Measurements from ENCODE around the gene DNAJA1. TPM values are rescaled to one million over a fixed set of nuclear protein-coding genes. Genes with fewer than 3 reads are reported as not detected.

DNAJA1 gene
- polyA plus RNA-seq, 1 donor (not counting 4 experiments of a cell fraction or from before 2014, with no cell fraction given) = 169 TPM

- dilution Hi-C loops (cut with MboI; ENCODE audit: extremely low pct_ligation_motif_present, low sequenced_read_pairs) = no loop called here
- TF ChIP-seq CTCF (optimal IDR thresholded peaks at IDR 0.05 in 1 of 3, IDR thresholded peaks at IDR 0.05 in 1 of 3, conservative IDR thresholded peaks at IDR 0.05 in 1 of 3; ENCODE audit: extremely low read depth in 1 of 3, insufficient read depth in 2 of 3, low read length in 3 of 3) (no peak), EZH2 (IDR thresholded peaks at IDR 0.05; ENCODE audit: low read length) (no peak)
- no peak overlapping the region for H3K4me3 ChIP-seq (ENCODE audit: control insufficient read depth in 2 of 3, extremely low read depth in 1 of 3, insufficient read depth in 2 of 3, low read depth in 1 of 3, low read length in 3 of 3)
- no peaks in the 10 kb centered on the region for H4K20me1 ChIP-seq (ENCODE audit: control insufficient read depth, extremely low read depth, insufficient read depth, low read length)
- DNase-seq (ENCODE audit: low read depth, low spot score) (no peak), FAIRE-seq (no peak)
- no peaks in the 10 kb centered on the region for H3K4me1 ChIP-seq (ENCODE audit: control insufficient read depth, extremely low read depth, insufficient read depth, low read length)
- peaks cover 0 to 3% of the 10 kb centered on the region in 2 experiments for H3K36me3 ChIP-seq (ENCODE audit: control insufficient read depth in 2 of 2, extremely low read depth in 1 of 2, insufficient read depth in 2 of 2, low read length in 2 of 2)
- no peaks in the 10 kb centered on the region for H3K9me1 ChIP-seq (ENCODE audit: control insufficient read depth, extremely low read depth, insufficient read depth, low read length)
- H3K27me3 ChIP-seq (ENCODE audit: control insufficient read depth, extremely low read depth, insufficient read depth, low read length) = no peaks in the 10 kb centered on the region
- no peaks in the 10 kb centered on the region for H3K9me3 ChIP-seq (ENCODE audit: control insufficient read depth, low read depth, low read length)
- H3K9ac ChIP-seq (ENCODE audit: control insufficient read depth, extremely low read depth, insufficient read depth, low read length) = no peak overlapping the region
- no peak overlapping the region for H3K4me2 ChIP-seq (ENCODE audit: control insufficient read depth, extremely low read depth, insufficient read depth, low read depth, low read length)
- H3K27ac ChIP-seq (ENCODE audit: control insufficient read depth, insufficient read depth, low read length) = no peak overlapping the region
- H2AFZ ChIP-seq (ENCODE audit: control insufficient read depth, low read length) = no peak overlapping the region
- H3K79me2 ChIP-seq (ENCODE audit: control insufficient read depth, insufficient read depth, low read length) = peaks cover 30% of the 10 kb centered on the region
Measured at GRCh38 chr9:33017283-33018041, 7.6 kb upstream of the DNAJA1 start.

GRCh38 chr9:33019797-33020196, 5.3 kb upstream of the DNAJA1 start:
- no peak overlapping the region for H3K27ac ChIP-seq (ENCODE audit: control insufficient read depth, insufficient read depth, low read length)
- H3K36me3 ChIP-seq (ENCODE audit: control insufficient read depth in 2 of 2, extremely low read depth in 1 of 2, insufficient read depth in 2 of 2, low read length in 2 of 2) = peaks cover 0 to 14% of the 10 kb centered on the region in 2 experiments
- H3K4me2 ChIP-seq (ENCODE audit: control insufficient read depth, extremely low read depth, insufficient read depth, low read depth, low read length) = no peak overlapping the region
- DNase-seq (ENCODE audit: low read depth, low spot score) = no peak
- no peak for FAIRE-seq
- no peak overlapping the region for H3K4me3 ChIP-seq (ENCODE audit: control insufficient read depth in 2 of 3, extremely low read depth in 1 of 3, insufficient read depth in 2 of 3, low read depth in 1 of 3, low read length in 3 of 3)
- no peak overlapping the region for H2AFZ ChIP-seq (ENCODE audit: control insufficient read depth, low read length)
- H3K9me1 ChIP-seq (ENCODE audit: control insufficient read depth, extremely low read depth, insufficient read depth, low read length) = no peaks in the 10 kb centered on the region
- no peak overlapping the region for H3K9ac ChIP-seq (ENCODE audit: control insufficient read depth, extremely low read depth, insufficient read depth, low read length)
- dilution Hi-C loops (cut with MboI; ENCODE audit: extremely low pct_ligation_motif_present, low sequenced_read_pairs) = no loop called here
- no peak for TF ChIP-seq EZH2 (IDR thresholded peaks at IDR 0.05; ENCODE audit: low read length)
- no peak for TF ChIP-seq CTCF (optimal IDR thresholded peaks at IDR 0.05 in 1 of 3, IDR thresholded peaks at IDR 0.05 in 1 of 3, conservative IDR thresholded peaks at IDR 0.05 in 1 of 3; ENCODE audit: extremely low read depth in 1 of 3, insufficient read depth in 2 of 3, low read length in 3 of 3)
- H3K79me2 ChIP-seq (ENCODE audit: control insufficient read depth, insufficient read depth, low read length) = peaks cover 53% of the 10 kb centered on the region
- no peaks in the 10 kb centered on the region for H4K20me1 ChIP-seq (ENCODE audit: control insufficient read depth, extremely low read depth, insufficient read depth, low read length)
- no peaks in the 10 kb centered on the region for H3K27me3 ChIP-seq (ENCODE audit: control insufficient read depth, extremely low read depth, insufficient read depth, low read length)
- H3K9me3 ChIP-seq (ENCODE audit: control insufficient read depth, low read depth, low read length) = no peaks in the 10 kb centered on the region
- peaks cover 19% of the 10 kb centered on the region for H3K4me1 ChIP-seq (ENCODE audit: control insufficient read depth, extremely low read depth, insufficient read depth, low read length)

Data from keratinocyte (primary cell).